Ectodermal cell (in vitro differentiated cells): ENCODE results near the gene CREBBP.

ENCODE experiments used
- H3K27ac ChIP-seq: 2 replicates; pipeline ENCODE4 v1.7.0; 2013; ENCODE audit warnings: mild to moderate bottlenecking, low read depth, low read length; ENCODE audit not compliant: insufficient read depth, poor library complexity, severe bottlenecking
- H3K27me3 ChIP-seq: 2 replicates; pipeline ENCODE4 v1.7.0; 2013; ENCODE audit warnings: mild to moderate bottlenecking, low read length; ENCODE audit not compliant: insufficient read depth, control insufficient read depth, poor library complexity, severe bottlenecking
- H3K36me3 ChIP-seq: one replicate; pipeline ENCODE4 v1.7.0; 2013; ENCODE audit warnings: low read length; ENCODE audit not compliant: control insufficient read depth, insufficient read depth
- H3K4me1 ChIP-seq: one replicate; pipeline ENCODE4 v1.7.0; 2013; ENCODE audit warnings: low read length; ENCODE audit not compliant: control insufficient read depth, insufficient read depth
- H3K4me3 ChIP-seq: 2 replicates; pipeline ENCODE4 v1.7.0; 2013; ENCODE audit warnings: low read depth, low read length, control low read depth; ENCODE audit not compliant: insufficient read depth
- H3K9me3 ChIP-seq: 2 replicates; pipeline ENCODE4 v1.7.0; 2013; ENCODE audit warnings: mild to moderate bottlenecking, low read length, moderate library complexity; ENCODE audit not compliant: control insufficient read depth
- WGBS, 2 experiments: methylation state at CpG; one replicate each; pipeline ENCODE4 v1.1.7; 2013; ENCODE audit warnings: missing lambda C conversion rate in 2 of 2; 5-methylcytosine and 5-hydroxymethylcytosine counted together

The CREBBP gene

GRCh38 chr16:3857189-3858043, 23.1 kb downstream of the CREBBP start:
- H3K4me1 ChIP-seq: peaks cover 12% of the 10 kb centered on the region
- H3K9me3 ChIP-seq: no peaks in the 10 kb centered on the region
- H3K36me3 ChIP-seq: no peaks in the 10 kb centered on the region
- no peak overlapping the region for H3K4me3 ChIP-seq
- no peak overlapping the region for H3K27ac ChIP-seq
- 80 to 81% methylated on average over 11 to 12 of the region's 12 CpGs for WGBS, 2 experiments
- H3K27me3 ChIP-seq: no peaks in the 10 kb centered on the region

- Histone ChIP-seq H3K36me3 (no peaks in the 10 kb centered on the region), H3K4me1 (peaks cover 7% of the 10 kb centered on the region), H3K27ac (no peak overlapping the region), H3K27me3 (no peaks in the 10 kb centered on the region), H3K9me3 (no peaks in the 10 kb centered on the region), H3K4me3 (no peak overlapping the region)
- WGBS, 2 experiments: 77 to 89% methylated on average over 6 of the region's 6 CpGs
These were observed 24.0 kb downstream of the CREBBP start for GRCh38 chr16:3856367-3857141.

- Histone ChIP-seq H3K36me3 (no peaks in the 10 kb centered on the region), H3K4me1 (peaks cover 7% of the 10 kb centered on the region), H3K4me3 (no peak overlapping the region), H3K27ac (no peak overlapping the region), H3K27me3 (no peaks in the 10 kb centered on the region), H3K9me3 (no peaks in the 10 kb centered on the region)
- WGBS, 2 experiments: 94 to 95% methylated on average over 18 of the region's 19 CpGs
These were observed 25.6 kb downstream of the CREBBP start for GRCh38 chr16:3854750-3855541.

- Histone ChIP-seq H3K4me1 (no peaks in the 10 kb centered on the region), H3K27ac (no peak overlapping the region), H3K4me3 (no peak overlapping the region), H3K27me3 (no peaks in the 10 kb centered on the region), H3K9me3 (no peaks in the 10 kb centered on the region), H3K36me3 (peaks cover 3% of the 10 kb centered on the region)
- 89 to 91% methylated on average over 10 of the region's 10 CpGs for WGBS, 2 experiments
These were observed 30.0 kb downstream of the CREBBP start for GRCh38 chr16:3850544-3850899.

GRCh38 chr16:3849751-3850543, 30.6 kb downstream of the CREBBP start:
- Histone ChIP-seq H3K36me3 (peaks cover 3% of the 10 kb centered on the region), H3K27me3 (no peaks in the 10 kb centered on the region), H3K9me3 (no peaks in the 10 kb centered on the region), H3K27ac (no peak overlapping the region), H3K4me3 (no peak overlapping the region), H3K4me1 (no peaks in the 10 kb centered on the region)
- WGBS, 2 experiments: 96 to 97% methylated on average over 19 of the region's 19 CpGs

GRCh38 chr16:3846595-3847091, 33.9 kb downstream of the CREBBP start:
- Histone ChIP-seq H3K9me3 (no peaks in the 10 kb centered on the region), H3K27me3 (no peaks in the 10 kb centered on the region), H3K4me3 (no peak overlapping the region), H3K4me1 (no peaks in the 10 kb centered on the region), H3K27ac (no peak overlapping the region), H3K36me3 (peaks cover 3% of the 10 kb centered on the region)
- WGBS, 2 experiments: 94 to 100% methylated on average over 2 to 5 of the region's 6 CpGs

- H3K4me3 ChIP-seq: no peak overlapping the region
- no peaks in the 10 kb centered on the region for H3K4me1 ChIP-seq
- no peaks in the 10 kb centered on the region for H3K27me3 ChIP-seq
- H3K27ac ChIP-seq: no peak overlapping the region
- no peaks in the 10 kb centered on the region for H3K9me3 ChIP-seq
- peaks cover 3% of the 10 kb centered on the region for H3K36me3 ChIP-seq
These were observed 34.4 kb downstream of the CREBBP start for GRCh38 chr16:3846087-3846486.

- no peaks in the 10 kb centered on the region for H3K27me3 ChIP-seq
- H3K36me3 ChIP-seq: peaks cover 3% of the 10 kb centered on the region
- no peaks in the 10 kb centered on the region for H3K4me1 ChIP-seq
- H3K27ac ChIP-seq: no peak overlapping the region
- no peaks in the 10 kb centered on the region for H3K9me3 ChIP-seq
- H3K4me3 ChIP-seq: no peak overlapping the region
- WGBS, 2 experiments: 72 to 76% methylated on average over 2 of the region's 3 CpGs
These were observed 37.5 kb downstream of the CREBBP start for GRCh38 chr16:3842994-3843393.

GRCh38 chr16:3841729-3842508, 38.6 kb downstream of the CREBBP start:
- no peaks in the 10 kb centered on the region for H3K27me3 ChIP-seq
- no peak overlapping the region for H3K4me3 ChIP-seq
- 81 to 86% methylated on average over 8 to 9 of the region's 10 CpGs for WGBS, 2 experiments
- no peaks in the 10 kb centered on the region for H3K9me3 ChIP-seq
- H3K36me3 ChIP-seq: peaks cover 3% of the 10 kb centered on the region
- no peaks in the 10 kb centered on the region for H3K4me1 ChIP-seq
- H3K27ac ChIP-seq: no peak overlapping the region
